ENCODE measurements around the gene TCTN1.
"Not testable (repeated sequence)": the region's sequence is repeated elsewhere in the genome, so short reads cannot be mapped to it uniquely, and the experiment has no call there.

The TCTN1 gene

DNA sequence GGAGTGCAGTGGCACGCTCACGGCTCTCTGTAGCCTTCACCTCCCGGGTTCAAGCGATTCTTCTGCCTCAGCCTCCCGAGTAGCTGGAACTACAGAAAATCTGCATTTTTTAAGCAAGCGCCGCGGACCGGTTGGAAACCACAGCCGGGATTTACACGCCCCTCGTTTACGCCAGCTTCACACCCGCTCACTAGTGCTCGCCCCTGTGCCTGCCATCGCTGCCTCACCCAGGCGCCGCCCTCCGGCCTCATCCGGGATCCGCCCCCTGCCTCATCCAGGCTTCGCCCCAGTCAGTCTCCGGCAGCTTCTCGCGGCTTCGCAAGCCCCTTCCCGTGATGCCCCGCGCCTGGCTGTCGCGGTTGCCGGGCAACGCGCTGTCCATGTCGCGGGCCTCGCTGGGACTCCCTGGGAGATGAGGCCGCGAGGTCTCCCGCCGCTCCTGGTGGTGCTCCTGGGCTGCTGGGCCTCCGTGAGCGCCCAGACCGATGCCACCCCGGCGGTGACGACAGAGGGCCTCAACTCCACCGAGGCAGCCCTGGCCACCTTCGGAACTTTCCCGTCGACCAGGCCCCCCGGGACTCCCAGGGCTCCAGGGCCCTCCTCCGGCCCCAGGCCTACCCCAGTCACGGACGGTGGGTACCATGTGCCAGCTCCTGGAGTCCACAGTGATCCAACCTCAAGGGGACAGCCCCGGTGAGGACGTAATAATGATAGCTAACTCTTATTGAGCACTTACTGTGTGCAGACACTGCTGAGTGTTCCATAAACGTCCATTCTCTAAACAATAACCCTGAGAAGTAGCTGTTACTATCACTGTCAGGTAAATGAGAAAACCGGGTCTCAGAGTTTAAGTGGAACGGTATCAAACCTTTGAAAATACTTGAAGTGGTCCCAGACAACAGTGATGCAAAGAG lies at the start of gene TCTN1:
Gene TCTN1 (plus strand): TSS at position 359 of the 914 bp plus-strand sequence. CDS start 54 bp downstream, at position 413.
- ChIA-PET POLR2A (interaction anchor here (0.6 to 2.9 kb wide), 13 partner anchors 11 to 213 kb away, joined by 3 to 12 read pairs (median 3); partner anchors contain the start of genes ARPC3, FAM216A and GPN3), CTCF (interaction anchor here (0.6 to 1.6 kb wide), 6 partner anchors 12 to 274 kb away, joined by 3 to 17 read pairs (median 3); partner anchors contain the start of gene ARPC3)
- no peak for TF ChIP-seq FOXM1 (IDR thresholded peaks at IDR 0.05; ENCODE audit: borderline replicate concordance)
- no peak for TF ChIP-seq HDGF (IDR thresholded peaks at IDR 0.05; ENCODE audit: borderline replicate concordance)
- peak; percentile 78 for TF ChIP-seq L3MBTL2 (conservative IDR thresholded peaks at IDR 0.05)
- TF ChIP-seq FOXK2 (IDR thresholded peaks at IDR 0.05), result no peak
- TF ChIP-seq, protein P1, sequence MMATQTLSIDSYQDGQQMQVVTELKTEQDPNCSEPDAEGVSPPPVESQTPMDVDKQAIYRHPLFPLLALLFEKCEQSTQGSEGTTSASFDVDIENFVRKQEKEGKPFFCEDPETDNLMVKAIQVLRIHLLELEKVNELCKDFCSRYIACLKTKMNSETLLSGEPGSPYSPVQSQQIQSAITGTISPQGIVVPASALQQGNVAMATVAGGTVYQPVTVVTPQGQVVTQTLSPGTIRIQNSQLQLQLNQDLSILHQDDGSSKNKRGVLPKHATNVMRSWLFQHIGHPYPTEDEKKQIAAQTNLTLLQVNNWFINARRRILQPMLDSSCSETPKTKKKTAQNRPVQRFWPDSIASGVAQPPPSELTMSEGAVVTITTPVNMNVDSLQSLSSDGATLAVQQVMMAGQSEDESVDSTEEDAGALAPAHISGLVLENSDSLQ (IDR thresholded peaks at IDR 0.05), result peak; percentile 83
- TF ChIP-seq ZNF384 (IDR thresholded peaks at IDR 0.05), result peak; percentile 3; the same call in 1 of the 2 replicates
- DNase-seq (ENCODE audit: extremely low spot score), result peak; percentile 98

DNA sequence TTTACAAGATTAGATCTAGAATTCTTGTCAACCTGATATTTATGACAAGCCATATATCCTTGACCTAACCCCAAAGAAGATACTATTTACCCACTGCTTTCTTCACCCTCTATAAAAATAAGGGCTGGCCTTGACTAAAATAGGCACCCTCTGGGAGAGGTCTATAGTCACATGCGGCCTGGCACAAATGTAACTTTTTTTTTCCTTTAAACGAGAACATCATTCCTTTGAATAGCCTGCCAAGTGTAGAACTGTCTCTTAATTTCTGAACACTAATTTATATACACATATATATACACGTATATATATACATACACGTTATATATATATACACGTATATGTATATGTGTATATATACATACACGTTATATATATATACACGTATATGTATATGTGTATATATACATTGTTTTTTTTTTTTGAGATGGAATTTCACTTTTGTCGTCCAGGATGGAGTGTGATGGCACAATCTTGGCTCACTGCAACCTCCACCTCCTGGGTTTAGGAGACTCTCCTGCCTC lies 49.4 kb upstream of the TCTN1 start:
- DNase-seq (ENCODE audit: extremely low spot score), result no peak
- ChIA-PET CTCF (no interaction called here), POLR2A (no interaction called here)
- TF ChIP-seq NFRKB (IDR thresholded peaks at IDR 0.05) (no peak), ELF4 (IDR thresholded peaks at IDR 0.05) (no peak), TARDBP (IDR thresholded peaks at IDR 0.05) (no peak), LEF1 (IDR thresholded peaks at IDR 0.05; ENCODE audit: borderline replicate concordance) (no peak), FOXK2 (IDR thresholded peaks at IDR 0.05) (no peak)
- TF ChIP-seq, protein P1 (IDR thresholded peaks at IDR 0.05), result no peak; the same call in 1 of the 2 replicates

DNA sequence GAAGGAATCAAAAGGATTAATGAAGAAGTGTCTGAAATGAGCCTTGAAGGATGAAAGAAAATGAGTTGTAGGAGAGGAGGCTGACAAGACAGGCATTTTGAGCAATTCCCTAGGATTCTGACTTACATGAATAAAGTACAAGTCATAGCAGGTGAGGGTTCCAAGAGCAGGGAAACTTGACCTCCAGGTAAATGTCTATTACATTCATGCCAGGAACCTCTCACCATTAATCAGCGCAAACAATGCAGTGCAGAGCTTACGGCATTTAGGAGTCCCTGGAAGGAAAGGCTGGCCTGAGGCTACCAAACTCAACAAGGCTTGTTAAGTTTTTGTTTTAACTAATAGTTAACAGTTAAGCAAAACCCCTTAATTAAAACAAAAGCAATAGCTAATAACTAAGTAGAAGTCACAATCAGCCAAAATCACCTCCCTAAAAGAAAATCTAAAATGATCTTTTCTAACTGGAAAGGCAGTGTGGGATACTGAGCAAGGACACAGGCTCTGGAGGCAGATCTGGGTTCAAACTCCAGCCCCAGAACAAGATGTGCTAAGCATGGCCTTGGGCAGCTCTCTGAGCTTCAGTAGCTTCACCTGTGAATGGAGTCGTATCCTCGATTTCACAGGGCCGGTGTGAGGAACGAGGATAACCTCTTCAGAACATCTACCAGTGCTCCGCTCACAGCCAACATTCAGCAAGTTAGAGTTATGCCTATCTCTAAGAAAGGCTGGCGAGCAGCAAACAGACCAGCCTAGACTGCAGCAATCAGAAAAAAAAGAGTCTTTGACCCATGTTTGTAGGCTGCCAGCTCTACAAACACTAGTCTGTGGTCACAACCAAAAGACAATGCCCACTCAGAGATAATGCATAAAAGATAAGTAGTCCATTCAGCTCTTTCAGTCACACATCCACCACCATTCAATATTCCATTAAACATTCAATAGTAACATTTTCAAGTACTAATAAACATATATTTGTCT lies 47.7 kb upstream of the TCTN1 start:
- ChIA-PET POLR2A (no interaction called here), CTCF (interaction anchor here (1.1 kb wide), 1 partner anchor 34 kb away, joined by 5 read pairs; no protein-coding TSS in a partner anchor)
- TF ChIP-seq FOXA1 (IDR thresholded peaks at IDR 0.05), result no peak
- TF ChIP-seq L3MBTL2 (conservative IDR thresholded peaks at IDR 0.05), result no peak
- no peak for TF ChIP-seq TARDBP (IDR thresholded peaks at IDR 0.05)
- no peak for TF ChIP-seq ARNT (IDR thresholded peaks at IDR 0.05)
- no peak for TF ChIP-seq FOXM1 (IDR thresholded peaks at IDR 0.05; ENCODE audit: borderline replicate concordance)
- no peak for DNase-seq (ENCODE audit: extremely low spot score)

DNA sequence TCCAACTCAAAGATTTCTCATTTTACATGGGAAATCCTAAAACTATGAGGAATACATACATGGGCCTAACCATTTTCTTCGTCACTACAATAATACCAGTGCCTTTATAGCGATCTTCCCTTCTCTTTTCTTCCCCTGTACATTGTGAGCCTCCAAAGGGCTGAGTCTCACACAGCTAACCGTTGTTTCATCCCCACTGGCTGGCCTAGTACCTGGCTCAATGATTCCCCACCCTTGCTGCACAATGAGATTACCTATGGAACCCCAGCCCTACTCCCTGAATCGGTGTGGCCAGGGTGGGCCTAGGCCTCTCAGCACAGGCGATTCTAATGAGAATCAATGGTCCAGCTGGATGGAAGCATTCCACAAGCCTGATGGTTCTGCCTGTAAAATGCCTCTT lies 46.9 kb upstream of the TCTN1 start:
- TF ChIP-seq NFRKB (IDR thresholded peaks at IDR 0.05) (no peak), ARNT (IDR thresholded peaks at IDR 0.05) (no peak), FOXK2 (IDR thresholded peaks at IDR 0.05) (no peak), FOXA1 (IDR thresholded peaks at IDR 0.05) (no peak), SP1 (IDR thresholded peaks at IDR 0.05) (no peak), BHLHE40 (IDR thresholded peaks at IDR 0.05; ENCODE audit: borderline replicate concordance) (no peak)
- TF ChIP-seq, protein P1 (IDR thresholded peaks at IDR 0.05), result no peak
- no peak for DNase-seq (ENCODE audit: extremely low spot score)
- CTCF ChIA-PET, result interaction anchor here (0.5 to 1.1 kb wide), 2 partner anchors 17 to 33 kb away, joined by 3 to 5 read pairs; no protein-coding TSS in a partner anchor
- POLR2A ChIA-PET, result no interaction called here

DNA sequence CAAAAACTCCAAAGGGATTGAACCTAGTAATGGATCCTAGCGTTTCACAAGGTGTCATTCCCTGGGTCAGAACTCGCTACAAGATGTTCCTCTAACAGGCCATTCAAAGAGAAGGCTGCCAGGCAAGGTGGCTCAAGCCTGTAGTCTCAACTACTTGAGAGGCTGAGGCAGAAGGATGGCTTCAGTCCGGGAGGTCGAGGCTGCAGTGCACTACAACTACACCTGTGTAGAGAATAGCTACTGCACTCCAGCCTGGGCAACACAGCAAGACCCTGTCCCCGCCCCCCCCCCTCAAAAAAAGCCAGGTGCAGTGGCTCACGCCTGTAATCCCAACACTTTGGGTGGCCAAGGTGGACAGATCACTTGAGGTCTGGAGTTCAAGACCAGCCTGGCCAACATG lies 45.2 kb upstream of the TCTN1 start:
- ChIA-PET CTCF (no interaction called here), POLR2A (no interaction called here)
- DNase-seq (ENCODE audit: extremely low spot score), result no peak
- TF ChIP-seq BHLHE40 (IDR thresholded peaks at IDR 0.05; ENCODE audit: borderline replicate concordance) (no peak), SUZ12 (IDR thresholded peaks at IDR 0.05) (no peak), ARNT (IDR thresholded peaks at IDR 0.05) (no peak), ZNF384 (IDR thresholded peaks at IDR 0.05) (no peak), FOXA1 (IDR thresholded peaks at IDR 0.05) (no peak), L3MBTL2 (conservative IDR thresholded peaks at IDR 0.05) (no peak), NFRKB (IDR thresholded peaks at IDR 0.05) (no peak), ELF4 (IDR thresholded peaks at IDR 0.05) (no peak)

DNA sequence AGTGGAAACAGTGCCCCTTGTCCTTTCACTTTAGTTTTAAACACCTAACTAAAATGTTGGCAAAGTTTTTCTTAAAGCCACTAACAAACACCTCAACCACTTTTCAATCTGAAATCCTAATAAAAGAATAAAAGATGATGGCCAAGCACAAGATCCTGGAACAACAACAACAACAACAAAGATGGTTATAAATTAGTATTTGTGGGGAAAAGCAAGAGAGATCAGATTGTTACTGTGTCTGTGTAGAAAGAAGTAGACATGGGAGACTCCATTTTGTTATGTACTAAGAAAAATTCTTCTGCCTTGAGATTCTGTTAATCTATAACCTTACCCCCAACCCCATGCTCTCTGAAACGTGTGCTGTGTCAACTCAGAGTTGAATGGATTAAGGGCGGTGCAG lies 44.1 kb upstream of the TCTN1 start:
- POLR2A ChIA-PET; DNase-seq (ENCODE audit: extremely low spot score); CTCF ChIA-PET: not testable (repeated sequence)

DNA sequence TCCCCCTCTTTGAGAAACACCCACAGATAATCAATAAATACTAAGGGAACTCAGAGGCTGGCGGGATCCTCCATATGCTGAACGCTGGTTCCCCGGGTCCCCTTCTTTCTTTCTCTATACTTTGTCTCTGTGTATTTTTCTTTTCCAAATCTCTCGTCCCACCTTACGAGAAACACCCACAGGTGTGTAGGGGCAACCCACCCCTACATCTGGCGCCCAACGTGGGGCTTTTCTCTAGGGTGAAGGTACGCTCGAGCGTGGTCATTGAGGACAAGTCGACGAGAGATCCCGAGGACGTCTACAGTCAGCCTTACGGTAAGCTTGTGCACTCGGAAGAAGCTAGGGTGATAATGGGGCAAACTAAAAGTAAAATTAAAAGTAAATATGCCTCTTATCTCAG lies 43.1 kb upstream of the TCTN1 start:
- CTCF ChIA-PET, POLR2A ChIA-PET: not testable (repeated sequence)

More for the DNA sequence above, 43.1 kb upstream of the TCTN1 start:
- not testable (repeated sequence) for DNase-seq (ENCODE audit: extremely low spot score)
